HepG2 (cell line): ENCODE data around the gene DDX50.

ENCODE experiments used
- GPN1 ChIP-seq: sonication (generic); formaldehyde crosslinking; IDR thresholded peaks from 2 replicates; pipeline ENCODE4 v1.5.1; 2020; ENCODE audit warnings: missing genetic modification reagents, borderline replicate concordance
- HNF4A ChIP-seq: sonication (generic); formaldehyde crosslinking; IDR thresholded peaks from 2 replicates; pipeline ENCODE4 v1.4.0; 2020; ENCODE audit warnings: missing genetic modification reagents
- NR3C1 ChIP-seq: sonication (generic); formaldehyde crosslinking; IDR thresholded peaks from 2 replicates; pipeline ENCODE4 v1.4.0; 2020; ENCODE audit warnings: missing genetic modification reagents
- ZBTB25 ChIP-seq: IDR thresholded peaks from 2 replicates; pipeline ENCODE4 v1.6.1; 2018; ENCODE audit warnings: missing genetic modification reagents

GRCh38 chr10:68878496-68878895 lies 22.6 kb upstream of the DDX50 start:
- TF ChIP-seq GPN1 (CRISPR knock-in tag) (no peak), ZBTB25 (CRISPR knock-in tag) (no peak), HNF4A (CRISPR knock-in tag) (no peak), NR3C1 (CRISPR knock-in tag) (no peak)
